A673 (cell line): Measurements from ENCODE around the gene MPHOSPH10.
"Not testable (repeated sequence)": the region's sequence is repeated elsewhere in the genome, so short reads cannot be mapped to it uniquely, and the experiment has no call there.

Experiments
- EZH2 ChIP-seq: fragments of 200-600 bp; sonication (generic); IDR thresholded peaks from 2 replicates; pipeline ENCODE4 v1.6.1; 2017; ENCODE audit warnings: borderline replicate concordance, low read depth, mild to moderate bottlenecking, mixed read lengths, antibody characterized with exemption, low read length; ENCODE audit not compliant: poor library complexity, severe bottlenecking
- TF ChIP-seq, protein P1 (sequence below): fragments of 300-800, 200-600 bp; sonication (generic); conservative IDR thresholded peaks from 2 replicates; pipeline ENCODE4 v1.5.1; 2017; ENCODE audit warnings: low read depth, mild to moderate bottlenecking, antibody characterized with exemption, low read length, moderate library complexity, mixed read lengths

DNA sequence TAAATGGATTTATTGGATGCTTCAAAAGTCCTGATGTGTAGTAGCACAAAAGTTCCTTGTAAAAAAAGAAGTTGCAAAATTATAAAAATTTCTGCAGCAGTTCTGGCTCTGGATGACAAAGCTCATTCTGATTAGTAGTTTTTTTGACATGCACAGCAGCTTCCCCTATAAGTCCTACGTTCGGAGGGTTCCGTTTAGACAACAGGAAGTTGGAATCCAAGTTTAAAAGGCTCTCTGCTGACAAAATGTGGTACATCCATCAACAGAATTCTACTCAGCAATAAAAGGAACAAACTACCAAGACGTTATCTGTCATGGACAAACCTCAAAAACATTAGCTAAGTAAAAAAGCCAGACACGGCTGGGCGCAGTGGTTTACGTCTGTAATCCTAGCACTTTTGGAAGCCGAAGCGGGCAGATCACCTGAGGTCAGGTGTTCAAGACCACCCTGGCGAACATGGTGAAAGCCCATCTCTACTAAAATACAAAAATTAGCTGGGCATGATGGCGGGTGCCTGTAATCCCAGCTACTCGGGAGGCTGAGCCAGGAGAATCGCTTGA is 46.6 kb upstream of the MPHOSPH10 start:
- TF ChIP-seq, protein P1, sequence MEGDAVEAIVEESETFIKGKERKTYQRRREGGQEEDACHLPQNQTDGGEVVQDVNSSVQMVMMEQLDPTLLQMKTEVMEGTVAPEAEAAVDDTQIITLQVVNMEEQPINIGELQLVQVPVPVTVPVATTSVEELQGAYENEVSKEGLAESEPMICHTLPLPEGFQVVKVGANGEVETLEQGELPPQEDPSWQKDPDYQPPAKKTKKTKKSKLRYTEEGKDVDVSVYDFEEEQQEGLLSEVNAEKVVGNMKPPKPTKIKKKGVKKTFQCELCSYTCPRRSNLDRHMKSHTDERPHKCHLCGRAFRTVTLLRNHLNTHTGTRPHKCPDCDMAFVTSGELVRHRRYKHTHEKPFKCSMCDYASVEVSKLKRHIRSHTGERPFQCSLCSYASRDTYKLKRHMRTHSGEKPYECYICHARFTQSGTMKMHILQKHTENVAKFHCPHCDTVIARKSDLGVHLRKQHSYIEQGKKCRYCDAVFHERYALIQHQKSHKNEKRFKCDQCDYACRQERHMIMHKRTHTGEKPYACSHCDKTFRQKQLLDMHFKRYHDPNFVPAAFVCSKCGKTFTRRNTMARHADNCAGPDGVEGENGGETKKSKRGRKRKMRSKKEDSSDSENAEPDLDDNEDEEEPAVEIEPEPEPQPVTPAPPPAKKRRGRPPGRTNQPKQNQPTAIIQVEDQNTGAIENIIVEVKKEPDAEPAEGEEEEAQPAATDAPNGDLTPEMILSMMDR = not testable (repeated sequence)
- not testable (repeated sequence) for TF ChIP-seq EZH2
